Measurements from ENCODE around the gene CDC42SE2.

The CDC42SE2 gene

GRCh38 chr5:131373265-131373664, 109.4 kb downstream of the CDC42SE2 start:
- TF ChIP-seq NFIC (IDR thresholded peaks at IDR 0.05) (no peak), MAX (IDR thresholded peaks at IDR 0.05) (no peak), FOXM1 (IDR thresholded peaks at IDR 0.05; ENCODE audit: borderline replicate concordance, low read depth) (no peak), CREB1 (IDR thresholded peaks at IDR 0.05; ENCODE audit: low read depth) (no peak), RAD21 (IDR thresholded peaks at IDR 0.05; ENCODE audit: low read depth) (no peak), TEAD4 (IDR thresholded peaks at IDR 0.05) (no peak), EGR1 (IDR thresholded peaks at IDR 0.05) (no peak), REST (IDR thresholded peaks at IDR 0.05; ENCODE audit: low read depth) (no peak), USF1 (IDR thresholded peaks at IDR 0.05) (no peak), CEBPB (IDR thresholded peaks at IDR 0.05) (no peak), TAF1 (IDR thresholded peaks at IDR 0.05; ENCODE audit: low read depth) (no peak), TCF12 (IDR thresholded peaks at IDR 0.05; ENCODE audit: low read depth) (no peak)

- TF ChIP-seq MAX (IDR thresholded peaks at IDR 0.05) (no peak), EP300 (IDR thresholded peaks at IDR 0.05; ENCODE audit: borderline replicate concordance) (no peak), TAF1 (IDR thresholded peaks at IDR 0.05; ENCODE audit: low read depth) (no peak), YY1 (IDR thresholded peaks at IDR 0.05; ENCODE audit: low read depth) (no peak), USF1 (IDR thresholded peaks at IDR 0.05) (no peak), RAD21 (IDR thresholded peaks at IDR 0.05; ENCODE audit: low read depth) (no peak), EGR1 (IDR thresholded peaks at IDR 0.05) (no peak), CREB1 (IDR thresholded peaks at IDR 0.05; ENCODE audit: low read depth) (no peak)
Observed at GRCh38 chr5:131375351-131375750, 111.5 kb downstream of the CDC42SE2 start.

GRCh38 chr5:131377346-131377745, 113.5 kb downstream of the CDC42SE2 start:
- TF ChIP-seq YY1 (IDR thresholded peaks at IDR 0.05; ENCODE audit: low read depth) = no peak

- TF ChIP-seq ZBTB7A (IDR thresholded peaks at IDR 0.05; ENCODE audit: low read depth) (no peak), TEAD4 (IDR thresholded peaks at IDR 0.05) (no peak), NFIC (IDR thresholded peaks at IDR 0.05) (no peak), FOXM1 (IDR thresholded peaks at IDR 0.05; ENCODE audit: borderline replicate concordance, low read depth) (no peak), REST (IDR thresholded peaks at IDR 0.05; ENCODE audit: low read depth) (no peak), EP300 (IDR thresholded peaks at IDR 0.05; ENCODE audit: borderline replicate concordance) (no peak), TCF12 (IDR thresholded peaks at IDR 0.05; ENCODE audit: low read depth) (no peak), MAX (IDR thresholded peaks at IDR 0.05) (no peak), CEBPB (IDR thresholded peaks at IDR 0.05) (no peak), RAD21 (IDR thresholded peaks at IDR 0.05; ENCODE audit: low read depth) (no peak), EGR1 (IDR thresholded peaks at IDR 0.05) (no peak), CREB1 (IDR thresholded peaks at IDR 0.05; ENCODE audit: low read depth) (no peak), TAF1 (IDR thresholded peaks at IDR 0.05; ENCODE audit: low read depth) (no peak), YY1 (IDR thresholded peaks at IDR 0.05; ENCODE audit: low read depth) (no peak), USF1 (IDR thresholded peaks at IDR 0.05) (no peak)
Observed at GRCh38 chr5:131377785-131378325, 114.0 kb downstream of the CDC42SE2 start.

GRCh38 chr5:131378721-131379541, 115.1 kb downstream of the CDC42SE2 start:
- no peak for TF ChIP-seq CREB1 (IDR thresholded peaks at IDR 0.05; ENCODE audit: low read depth)
- no peak for TF ChIP-seq FOXM1 (IDR thresholded peaks at IDR 0.05; ENCODE audit: borderline replicate concordance, low read depth)
- no peak for TF ChIP-seq EGR1 (IDR thresholded peaks at IDR 0.05)
- no peak for TF ChIP-seq USF1 (IDR thresholded peaks at IDR 0.05)
- TF ChIP-seq MAX (IDR thresholded peaks at IDR 0.05) = no peak
- no peak for TF ChIP-seq TEAD4 (IDR thresholded peaks at IDR 0.05)
- no peak for TF ChIP-seq TCF12 (IDR thresholded peaks at IDR 0.05; ENCODE audit: low read depth)
- TF ChIP-seq TAF1 (IDR thresholded peaks at IDR 0.05; ENCODE audit: low read depth) = no peak
- TF ChIP-seq NFIC (IDR thresholded peaks at IDR 0.05) = no peak
- TF ChIP-seq ZBTB7A (IDR thresholded peaks at IDR 0.05; ENCODE audit: low read depth) = no peak
- no peak for TF ChIP-seq EP300 (IDR thresholded peaks at IDR 0.05; ENCODE audit: borderline replicate concordance)
- TF ChIP-seq RAD21 (IDR thresholded peaks at IDR 0.05; ENCODE audit: low read depth) = no peak
